Gastrocnemius medialis (tissue), 4 donors: Measurements from ENCODE around the gene PACS1. TPM values are rescaled to one million over a fixed set of nuclear protein-coding genes. Genes with fewer than 3 reads are reported as not detected.

Experiments
- ATAC-seq, 2 donors: fragments of 150-250 bp; one replicate each; pipeline ENCODE4 v1.9.1; 2016
- DNase-seq, 2 donors: peaks; one replicate each; pipeline ENCODE4 v3.0.0-alpha.2; 2019
- H3K27ac ChIP-seq, 4 donors: fragments of 200-600 bp; sonication (generic); 1 replicate in 1 of 4; 2 replicates in 3 of 4; pipeline ENCODE4 v1.5.1; 2016 to 2018; ENCODE audit warnings: mild to moderate bottlenecking in 2 of 4, moderate library complexity in 1 of 4
- H3K27me3 ChIP-seq, 3 donors: fragments of 200-600 bp; sonication (generic) in 2 of 3; 1 replicate in 1 of 3; 2 replicates in 2 of 3; pipeline versions ENCODE4 v1.5.1 to v1.6.0; 2016 to 2019; ENCODE audit warnings: mild to moderate bottlenecking in 1 of 3, moderate library complexity in 1 of 3
- H3K36me3 ChIP-seq, 2 donors: fragments of 200-600 bp; sonication (generic) in 1 of 2; one replicate each; pipeline ENCODE4 v1.5.1; 2017 to 2018
- H3K4me1 ChIP-seq, 2 donors: fragments of 200-600 bp; sonication (generic) in 1 of 2; one replicate each; pipeline ENCODE4 v1.5.1; 2016 to 2017; ENCODE audit warnings: mild to moderate bottlenecking in 2 of 2
- H3K4me3 ChIP-seq, 4 donors: fragments of 200-600 bp; sonication (generic) in 3 of 4; 1 replicate in 1 of 4; 2 replicates in 3 of 4; pipeline ENCODE4 v1.5.1; 2016 to 2019; ENCODE audit warnings: mild to moderate bottlenecking in 2 of 4
- H3K9me3 ChIP-seq, 3 donors: fragments of 200-600 bp; sonication (generic) in 2 of 3; 1 replicate in 1 of 3; 2 replicates in 2 of 3; pipeline ENCODE4 v1.5.1; 2016 to 2019
- POLR2A ChIP-seq, 2 donors: fragments of 450-650 bp; IDR thresholded peaks; one replicate each; pipeline ENCODE4 v1.6.1; 2017; ENCODE audit warnings: antibody characterized with exemption in 2 of 2, mild to moderate bottlenecking in 2 of 2, moderate library complexity in 2 of 2
- in situ Hi-C, 4 donors: fragments of 200-750 bp; cut with MboI; loops; one replicate each; pipeline versions ENCODE4 v1.15.0 to v1.8.0; 2017; ENCODE audit warnings: low sequenced_read_pairs in 4 of 4
- intact Hi-C: fragments of 100-400 bp; cut with DNase I; formaldehyde crosslinking; loops from one replicate; pipeline ENCODE4 v1.15.1; 2023; ENCODE audit warnings: low total_unique reads
- total RNA-seq, 4 donors: library from RNA; depleted of rRNA; stranded (reverse); fragments of >200 nt; gene quantifications; one replicate each; pipeline versions ENCODE4 v1.1.0 to v1.2.3, GENCODE V29; 2016
- TF ChIP-seq, protein P1 (sequence below), 5 experiments: fragments of 450-650 bp in 3 of 5; fragments of 200-600 bp in 2 of 5; sonication (generic) in 2 of 5; IDR thresholded peaks in 4 of 5; conservative IDR thresholded peaks in 1 of 5; 1 replicate in 4 of 5; 2 replicates in 1 of 5; pipeline ENCODE4 v1.5.1; 2016 to 2019; ENCODE audit warnings: antibody characterized with exemption in 5 of 5, mild to moderate bottlenecking in 3 of 5, moderate library complexity in 3 of 5

PACS1 gene
- total RNA-seq, 4 donors from 2014 or later, result 6.6 to 20.4 (median 16.9) TPM

- no peak for TF ChIP-seq POLR2A (IDR thresholded peaks at IDR 0.05)
- TF ChIP-seq, protein P1, sequence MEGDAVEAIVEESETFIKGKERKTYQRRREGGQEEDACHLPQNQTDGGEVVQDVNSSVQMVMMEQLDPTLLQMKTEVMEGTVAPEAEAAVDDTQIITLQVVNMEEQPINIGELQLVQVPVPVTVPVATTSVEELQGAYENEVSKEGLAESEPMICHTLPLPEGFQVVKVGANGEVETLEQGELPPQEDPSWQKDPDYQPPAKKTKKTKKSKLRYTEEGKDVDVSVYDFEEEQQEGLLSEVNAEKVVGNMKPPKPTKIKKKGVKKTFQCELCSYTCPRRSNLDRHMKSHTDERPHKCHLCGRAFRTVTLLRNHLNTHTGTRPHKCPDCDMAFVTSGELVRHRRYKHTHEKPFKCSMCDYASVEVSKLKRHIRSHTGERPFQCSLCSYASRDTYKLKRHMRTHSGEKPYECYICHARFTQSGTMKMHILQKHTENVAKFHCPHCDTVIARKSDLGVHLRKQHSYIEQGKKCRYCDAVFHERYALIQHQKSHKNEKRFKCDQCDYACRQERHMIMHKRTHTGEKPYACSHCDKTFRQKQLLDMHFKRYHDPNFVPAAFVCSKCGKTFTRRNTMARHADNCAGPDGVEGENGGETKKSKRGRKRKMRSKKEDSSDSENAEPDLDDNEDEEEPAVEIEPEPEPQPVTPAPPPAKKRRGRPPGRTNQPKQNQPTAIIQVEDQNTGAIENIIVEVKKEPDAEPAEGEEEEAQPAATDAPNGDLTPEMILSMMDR (IDR thresholded peaks at IDR 0.05 in 4 of 5, conservative IDR thresholded peaks at IDR 0.05 in 1 of 5), result no peak
- Histone ChIP-seq H3K9me3 (no peaks in the 10 kb centered on the region), H3K27ac (no peak overlapping the region), H3K27me3 (no peaks in the 10 kb centered on the region), H3K4me1 (peaks cover 3 to 7% of the 10 kb centered on the region in 2 donors), H3K4me3 (no peak overlapping the region), H3K36me3 (no peaks in the 10 kb centered on the region)
- DNase-seq (no peak), ATAC-seq (no peak)
- in situ Hi-C loops, result no loop called here
- intact Hi-C loops, result no loop called here
Observed at GRCh38 chr11:66158156-66158555, 88.1 kb downstream of the PACS1 start.

GRCh38 chr11:66159324-66159984 lies 89.4 kb downstream of the PACS1 start:
- intact Hi-C loops, result no loop called here
- no peak overlapping the region for H3K27ac ChIP-seq
- H3K27me3 ChIP-seq, result no peaks in the 10 kb centered on the region
- in situ Hi-C loops, result no loop called here
- peaks cover 3 to 7% of the 10 kb centered on the region in 2 donors for H3K4me1 ChIP-seq
- ATAC-seq (no peak), DNase-seq (no peak)
- H3K36me3 ChIP-seq, result no peaks in the 10 kb centered on the region
- no peaks in the 10 kb centered on the region for H3K9me3 ChIP-seq
- TF ChIP-seq, protein P1 (IDR thresholded peaks at IDR 0.05 in 4 of 5, conservative IDR thresholded peaks at IDR 0.05 in 1 of 5), result no peak
- no peak for TF ChIP-seq POLR2A (IDR thresholded peaks at IDR 0.05)
- H3K4me3 ChIP-seq, result no peak overlapping the region

GRCh38 chr11:66160709-66161108 lies 90.6 kb downstream of the PACS1 start:
- Histone ChIP-seq H3K4me1 (peaks cover 3 to 7% of the 10 kb centered on the region in 2 donors), H3K27ac (no peak overlapping the region), H3K4me3 (no peak overlapping the region), H3K9me3 (no peaks in the 10 kb centered on the region), H3K27me3 (no peaks in the 10 kb centered on the region), H3K36me3 (no peaks in the 10 kb centered on the region)
- intact Hi-C loops, result no loop called here
- no peak for TF ChIP-seq POLR2A (IDR thresholded peaks at IDR 0.05)
- TF ChIP-seq, protein P1 (IDR thresholded peaks at IDR 0.05 in 4 of 5, conservative IDR thresholded peaks at IDR 0.05 in 1 of 5), result no peak
- ATAC-seq (no peak), DNase-seq (no peak)
- in situ Hi-C loops, result no loop called here

GRCh38 chr11:66168289-66168688 lies 98.2 kb downstream of the PACS1 start:
- no peak for ATAC-seq
- DNase-seq, result no peak
- Histone ChIP-seq H3K9me3 (no peaks in the 10 kb centered on the region), H3K36me3 (no peaks in the 10 kb centered on the region), H3K27me3 (no peaks in the 10 kb centered on the region), H3K4me3 (no peak overlapping the region), H3K27ac (no peak overlapping the region), H3K4me1 (no peaks in the 10 kb centered on the region)
- TF ChIP-seq POLR2A (IDR thresholded peaks at IDR 0.05), result no peak
- TF ChIP-seq, protein P1 (IDR thresholded peaks at IDR 0.05 in 4 of 5, conservative IDR thresholded peaks at IDR 0.05 in 1 of 5), result no peak
- in situ Hi-C loops, result no loop called here
- intact Hi-C loops, result no loop called here

- Histone ChIP-seq H3K36me3 (no peaks in the 10 kb centered on the region), H3K4me3 (no peak overlapping the region), H3K4me1 (no peaks in the 10 kb centered on the region), H3K9me3 (no peaks in the 10 kb centered on the region), H3K27ac (no peak overlapping the region), H3K27me3 (no peaks in the 10 kb centered on the region)
- DNase-seq (no peak), ATAC-seq (no peak)
- TF ChIP-seq POLR2A (IDR thresholded peaks at IDR 0.05), result no peak
- TF ChIP-seq, protein P1 (IDR thresholded peaks at IDR 0.05 in 4 of 5, conservative IDR thresholded peaks at IDR 0.05 in 1 of 5), result no peak
- in situ Hi-C loops, result no loop called here
- intact Hi-C loops, result no loop called here
Observed at GRCh38 chr11:66172146-66172545, 102.1 kb downstream of the PACS1 start.
